ENCODE measurements around the gene SPIRE2.

The SPIRE2 gene

GRCh38 chr16:89915303-89916232, 87.3 kb downstream of the SPIRE2 start:
- DNase-seq (ENCODE audit: low read depth), result no peak

GRCh38 chr16:89917773-89918452, 89.6 kb downstream of the SPIRE2 start:
- DNase-seq (ENCODE audit: low read depth), result peak; percentile 68

DNA sequence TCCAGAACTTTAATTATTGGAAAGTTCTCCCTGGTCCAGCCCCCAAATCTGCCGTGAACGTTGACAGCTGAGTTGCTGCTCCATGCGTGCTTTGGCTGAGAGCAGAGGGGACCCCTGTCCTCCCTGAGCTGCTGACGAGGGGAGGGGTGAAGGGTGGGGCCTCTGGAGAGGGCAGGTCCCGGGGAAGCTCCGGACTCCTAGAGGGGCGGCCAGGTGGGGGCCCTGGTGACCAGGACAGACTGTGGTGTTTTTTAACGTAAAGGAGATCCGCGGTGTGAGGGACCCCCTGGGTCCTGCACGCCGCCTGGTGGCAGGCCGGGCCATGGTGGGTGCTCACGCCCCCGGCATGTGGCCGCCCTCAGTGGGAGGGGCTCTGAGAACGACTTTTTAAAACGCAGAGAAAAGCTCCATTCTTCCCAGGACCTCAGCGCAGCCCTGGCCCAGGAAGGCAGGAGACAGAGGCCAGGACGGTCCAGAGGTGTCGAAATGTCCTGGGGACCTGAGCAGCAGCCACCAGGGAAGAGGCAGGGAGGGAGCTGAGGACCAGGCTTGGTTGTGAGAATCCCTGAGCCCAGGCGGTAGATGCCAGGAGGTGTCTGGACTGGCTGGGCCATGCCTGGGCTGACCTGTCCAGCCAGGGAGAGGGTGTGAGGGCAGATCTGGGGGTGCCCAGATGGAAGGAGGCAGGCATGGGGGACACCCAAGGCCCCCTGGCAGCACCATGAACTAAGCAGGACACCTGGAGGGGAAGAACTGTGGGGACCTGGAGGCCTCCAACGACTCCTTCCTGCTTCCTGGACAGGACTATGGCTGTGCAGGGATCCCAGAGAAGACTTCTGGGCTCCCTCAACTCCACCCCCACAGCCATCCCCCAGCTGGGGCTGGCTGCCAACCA, 90.4 kb downstream of the SPIRE2 start, which contains the start of gene MC1R:
Gene MC1R, plus strand, starts transcription at position 410 of the 895 bp plus-strand sequence. Its CDS starts 397 bp downstream, at position 807.
- DNase-seq (ENCODE audit: low read depth), result peak; percentile 64

DNA sequence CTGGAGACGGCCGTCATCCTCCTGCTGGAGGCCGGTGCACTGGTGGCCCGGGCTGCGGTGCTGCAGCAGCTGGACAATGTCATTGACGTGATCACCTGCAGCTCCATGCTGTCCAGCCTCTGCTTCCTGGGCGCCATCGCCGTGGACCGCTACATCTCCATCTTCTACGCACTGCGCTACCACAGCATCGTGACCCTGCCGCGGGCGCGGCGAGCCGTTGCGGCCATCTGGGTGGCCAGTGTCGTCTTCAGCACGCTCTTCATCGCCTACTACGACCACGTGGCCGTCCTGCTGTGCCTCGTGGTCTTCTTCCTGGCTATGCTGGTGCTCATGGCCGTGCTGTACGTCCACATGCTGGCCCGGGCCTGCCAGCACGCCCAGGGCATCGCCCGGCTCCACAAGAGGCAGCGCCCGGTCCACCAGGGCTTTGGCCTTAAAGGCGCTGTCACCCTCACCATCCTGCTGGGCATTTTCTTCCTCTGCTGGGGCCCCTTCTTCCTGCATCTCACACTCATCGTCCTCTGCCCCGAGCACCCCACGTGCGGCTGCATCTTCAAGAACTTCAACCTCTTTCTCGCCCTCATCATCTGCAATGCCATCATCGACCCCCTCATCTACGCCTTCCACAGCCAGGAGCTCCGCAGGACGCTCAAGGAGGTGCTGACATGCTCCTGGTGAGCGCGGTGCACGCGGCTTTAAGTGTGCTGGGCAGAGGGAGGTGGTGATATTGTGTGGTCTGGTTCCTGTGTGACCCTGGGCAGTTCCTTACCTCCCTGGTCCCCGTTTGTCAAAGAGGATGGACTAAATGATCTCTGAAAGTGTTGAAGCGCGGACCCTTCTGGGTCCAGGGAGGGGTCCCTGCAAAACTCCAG, 91.5 kb downstream of the SPIRE2 start:
- DNase-seq (ENCODE audit: low read depth), result no peak

DNA sequence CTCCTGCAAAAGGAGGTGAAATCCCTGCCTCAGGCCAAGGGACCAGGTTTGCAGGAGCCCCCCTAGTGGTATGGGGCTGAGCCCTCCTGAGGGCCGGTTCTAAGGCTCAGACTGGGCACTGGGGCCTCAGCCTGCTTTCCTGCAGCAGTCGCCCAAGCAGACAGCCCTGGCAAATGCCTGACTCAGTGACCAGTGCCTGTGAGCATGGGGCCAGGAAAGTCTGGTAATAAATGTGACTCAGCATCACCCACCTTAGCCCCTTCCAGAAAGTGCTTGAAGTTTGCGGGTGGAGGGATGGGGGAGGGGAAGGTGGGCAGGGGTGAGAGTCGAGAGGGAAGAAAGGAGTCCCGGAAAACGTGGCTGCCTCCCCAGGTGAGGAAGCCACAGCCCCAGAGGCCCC, 92.4 kb downstream of the SPIRE2 start:
- DNase-seq (ENCODE audit: low read depth), result no peak
